Islet of Langerhans (tissue), 1 donor: ENCODE measurements around the gene SMIM5.

ENCODE experiments used
- FAIRE-seq: peaks from one replicate; lab custom pipeline; 2011; peaks lifted over from hg19 to GRCh38; lab: Jason Lieb, UNC

SMIM5 gene

GRCh38 chr17:75603123-75603522 is 30.1 kb upstream of the SMIM5 start:
- FAIRE-seq = no peak

DNA sequence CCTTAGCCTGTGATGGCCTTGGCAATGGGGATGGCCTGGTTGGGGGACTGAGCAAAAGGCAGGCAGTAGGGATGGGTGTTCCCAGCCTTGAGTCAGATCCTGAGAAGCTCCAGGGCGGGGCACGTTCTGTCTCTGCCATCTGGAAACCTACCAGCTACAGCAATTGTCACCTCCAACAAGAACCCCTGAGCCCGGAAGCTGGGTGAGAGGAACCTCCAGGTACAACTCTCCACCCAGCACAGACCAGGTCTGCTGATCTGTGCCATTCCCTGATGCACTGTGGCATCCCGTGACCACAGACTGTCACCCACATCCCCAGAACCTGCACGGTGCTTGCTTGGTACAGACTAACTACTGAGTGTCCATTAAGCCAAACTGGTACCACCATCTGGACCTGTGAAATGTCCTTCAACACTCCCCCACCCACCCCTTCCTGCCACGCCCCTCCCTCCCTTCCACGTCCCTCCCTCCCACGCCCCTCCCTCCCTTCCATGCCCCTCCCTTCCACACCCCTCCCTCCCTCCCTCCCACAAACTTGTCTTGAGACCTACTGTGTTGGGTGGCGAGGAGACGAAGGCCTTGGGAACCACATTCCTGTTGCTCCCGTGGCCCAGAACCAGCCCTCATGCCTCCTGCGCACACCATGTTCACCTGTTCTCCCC is 29.1 kb upstream of the SMIM5 start:
- FAIRE-seq = no peak

GRCh38 chr17:75605790-75606189 is 27.4 kb upstream of the SMIM5 start:
- no peak for FAIRE-seq

GRCh38 chr17:75607086-75607485 is 26.1 kb upstream of the SMIM5 start:
- no peak for FAIRE-seq

DNA sequence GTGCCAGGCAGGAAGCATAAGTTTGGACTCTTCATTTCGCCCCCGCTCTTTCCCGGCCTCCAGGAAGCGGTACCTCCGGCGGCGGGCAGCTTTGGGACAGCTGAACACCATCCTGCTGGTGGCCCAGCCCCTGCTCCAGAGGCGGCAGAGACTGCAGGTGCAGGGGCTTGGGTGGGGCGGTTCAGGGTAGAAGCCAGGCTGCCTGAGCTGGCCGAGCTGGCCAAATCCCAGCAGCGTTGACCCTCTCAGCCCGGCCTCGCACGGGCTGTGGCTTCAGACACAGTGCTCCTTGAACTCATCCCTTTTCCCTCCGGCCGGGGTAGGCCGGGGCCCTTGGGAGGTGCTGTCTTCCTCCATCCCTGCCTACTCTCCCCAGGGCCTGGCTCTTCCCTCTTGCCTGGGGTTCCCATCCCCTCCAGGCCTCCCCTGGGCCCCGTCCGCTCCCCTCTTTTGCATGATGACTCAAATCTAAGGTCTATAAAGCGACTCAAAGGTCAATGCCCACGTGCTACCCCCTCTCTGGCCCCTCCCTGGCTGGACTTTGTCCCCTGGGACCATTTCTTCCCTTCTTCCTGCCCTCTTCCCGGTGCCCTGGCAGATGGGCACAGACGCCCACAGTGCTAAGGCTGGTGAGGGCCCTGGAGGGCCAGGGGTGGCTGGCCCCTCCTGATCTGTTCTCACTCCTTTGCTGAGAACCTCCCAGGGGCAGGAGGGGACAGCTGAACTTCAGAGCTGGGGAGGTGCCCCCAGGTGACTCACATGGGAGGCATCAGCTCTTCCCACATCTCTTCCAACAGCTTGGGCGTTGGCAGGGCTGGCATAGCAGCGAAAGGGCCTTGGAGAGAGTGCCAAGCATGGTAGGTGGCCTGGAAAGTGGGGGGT is 22.9 kb upstream of the SMIM5 start:
- no peak for FAIRE-seq

GRCh38 chr17:75611851-75612429 is 21.3 kb upstream of the SMIM5 start:
- no peak for FAIRE-seq

DNA sequence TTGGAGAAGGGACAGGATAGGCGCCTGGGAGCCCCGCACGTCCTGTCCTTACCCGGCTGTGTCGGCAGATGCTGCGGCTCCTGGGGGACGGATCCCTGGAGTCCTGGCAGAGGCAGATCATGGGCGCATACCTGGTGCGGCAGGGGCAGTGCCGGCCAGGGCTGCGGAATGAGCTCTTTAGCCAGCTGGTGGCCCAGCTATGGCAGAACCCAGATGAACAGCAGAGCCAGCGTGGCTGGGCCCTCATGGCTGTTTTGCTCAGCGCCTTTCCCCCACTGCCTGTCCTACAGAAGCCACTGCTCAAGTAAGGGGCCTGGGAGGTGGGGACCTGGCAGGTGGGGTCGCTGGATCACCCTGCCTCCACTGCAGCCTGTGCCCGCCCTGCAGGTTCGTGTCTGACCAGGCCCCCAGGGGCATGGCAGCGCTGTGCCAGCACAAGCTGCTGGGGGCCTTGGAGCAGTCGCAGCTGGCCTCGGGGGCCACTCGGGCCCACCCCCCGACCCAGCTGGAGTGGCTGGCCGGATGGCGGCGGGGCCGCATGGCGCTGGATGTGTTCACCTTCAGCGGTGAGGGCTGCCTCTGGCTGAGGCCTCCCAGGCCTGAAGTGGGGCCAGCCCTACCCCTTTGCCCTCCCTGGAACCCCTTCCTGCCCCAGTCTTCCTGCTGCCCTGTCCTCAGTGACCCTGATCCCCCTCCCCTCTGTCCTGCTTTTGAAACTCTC is 20.2 kb upstream of the SMIM5 start:
- FAIRE-seq = no peak

DNA sequence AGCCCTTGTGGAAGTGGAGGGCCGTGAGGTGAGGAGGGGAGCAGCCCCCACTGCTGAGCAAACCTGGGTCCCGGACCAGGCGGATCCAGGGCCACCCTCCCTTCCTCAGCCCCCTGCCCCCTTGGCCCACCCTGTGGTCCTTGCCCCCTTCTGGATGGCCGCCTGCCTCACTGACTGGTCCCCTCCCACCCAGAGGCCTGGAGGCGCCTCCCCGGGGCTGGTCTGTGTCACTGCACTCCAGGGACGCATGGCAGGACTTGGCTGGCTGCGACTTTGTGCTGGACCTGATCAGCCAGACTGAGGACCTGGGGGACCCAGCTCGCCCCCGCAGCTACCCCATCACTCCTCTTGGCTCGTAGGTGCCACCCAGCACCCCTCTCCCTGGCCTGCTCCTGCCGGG is 19.2 kb upstream of the SMIM5 start:
- no peak for FAIRE-seq

- no peak for FAIRE-seq
Measured at GRCh38 chr17:75614556-75615270, 18.5 kb upstream of the SMIM5 start.

DNA sequence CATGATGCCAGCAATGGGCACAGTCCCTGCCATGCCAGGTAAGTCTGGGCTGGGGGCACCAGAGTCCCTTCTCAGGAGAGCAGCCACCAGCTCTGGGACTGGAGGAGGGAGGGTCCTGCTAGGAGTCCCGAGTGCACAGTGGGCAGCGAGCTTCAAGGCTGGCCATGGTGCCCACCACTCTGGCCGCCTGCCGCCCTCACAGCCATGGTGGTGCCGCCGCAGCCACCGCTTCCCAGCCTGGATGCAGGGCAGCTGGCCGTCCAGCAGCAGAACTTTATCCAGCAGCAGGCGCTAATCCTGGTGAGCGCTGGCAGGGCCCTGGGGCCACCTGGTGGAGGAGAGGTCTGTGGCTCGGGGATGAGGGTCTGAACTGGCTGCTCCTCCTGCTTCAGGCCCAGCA is 17.9 kb upstream of the SMIM5 start:
- no peak for FAIRE-seq

DNA sequence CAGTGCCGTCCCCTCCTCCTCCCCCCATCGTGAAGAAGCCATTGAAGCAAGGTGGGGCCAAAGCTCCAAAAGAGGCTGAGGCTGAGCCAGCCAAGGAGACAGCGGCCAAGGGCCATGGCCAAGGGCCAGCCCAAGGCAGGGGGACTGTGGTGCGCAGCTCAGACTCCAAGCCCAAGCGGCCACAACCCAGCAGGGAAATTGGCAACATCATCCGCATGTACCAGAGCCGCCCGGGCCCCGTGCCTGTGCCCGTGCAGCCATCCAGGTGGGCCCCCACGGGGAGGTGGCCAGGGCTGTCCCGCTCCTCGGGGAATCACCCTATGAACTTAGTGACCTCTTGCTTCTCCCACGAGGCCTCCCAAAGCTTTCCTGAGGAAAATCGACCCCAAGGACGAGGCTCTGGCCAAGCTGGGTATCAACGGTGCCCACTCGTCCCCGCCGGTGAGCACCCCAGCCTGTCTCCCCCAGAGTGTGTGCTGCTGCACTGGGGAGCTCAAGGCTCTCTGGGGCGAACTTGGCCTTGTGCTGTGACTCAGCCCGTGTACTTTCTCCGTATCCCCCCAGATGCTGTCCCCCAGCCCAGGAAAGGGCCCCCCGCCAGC is 16.6 kb upstream of the SMIM5 start:
- FAIRE-seq = no peak

DNA sequence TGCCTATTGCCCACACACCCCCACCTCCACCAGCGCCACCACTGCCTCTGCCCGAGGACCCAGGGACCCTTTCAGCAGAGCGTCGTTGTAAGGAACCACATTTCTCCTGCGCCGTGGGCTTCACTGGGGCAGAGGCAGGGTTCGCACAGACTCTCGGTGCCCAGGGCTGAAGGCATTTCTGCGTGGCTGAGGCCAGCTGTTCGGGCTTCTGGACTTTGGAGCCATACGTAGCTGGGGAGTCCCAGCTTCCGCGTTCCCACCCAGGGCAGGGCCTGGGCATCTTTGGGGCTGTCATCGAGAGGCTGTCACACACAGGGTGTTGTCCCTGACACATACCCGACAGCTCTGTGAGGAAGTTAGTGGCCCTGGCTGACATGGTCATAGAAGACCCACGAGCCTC is 16.0 kb upstream of the SMIM5 start:
- no peak for FAIRE-seq

DNA sequence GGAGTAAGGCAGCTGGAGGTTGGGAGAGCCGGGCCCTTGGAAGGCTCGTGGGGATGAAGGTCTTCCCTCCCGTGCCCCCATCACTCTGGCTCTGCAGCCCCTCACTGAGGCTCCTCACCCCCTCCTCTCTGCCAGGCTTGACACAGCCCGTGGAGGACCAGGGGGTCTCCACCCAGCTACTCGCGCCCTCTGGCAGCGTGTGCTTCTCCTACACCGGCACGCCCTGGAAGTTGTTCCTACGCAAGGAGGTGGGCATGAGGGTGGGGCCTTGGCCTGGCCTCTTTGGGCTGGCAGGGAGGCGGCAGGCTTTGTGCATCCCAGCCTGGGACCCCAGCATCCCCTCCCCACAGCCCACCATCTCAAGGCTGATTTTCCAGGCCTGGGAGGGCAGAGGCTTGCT is 15.6 kb upstream of the SMIM5 start:
- no peak for FAIRE-seq

- no peak for FAIRE-seq
Measured at GRCh38 chr17:75619506-75620431, 13.5 kb upstream of the SMIM5 start.

GRCh38 chr17:75621489-75621888 is 11.7 kb upstream of the SMIM5 start:
- FAIRE-seq = no peak

GRCh38 chr17:75622076-75622475 is 11.2 kb upstream of the SMIM5 start:
- no peak for FAIRE-seq

DNA sequence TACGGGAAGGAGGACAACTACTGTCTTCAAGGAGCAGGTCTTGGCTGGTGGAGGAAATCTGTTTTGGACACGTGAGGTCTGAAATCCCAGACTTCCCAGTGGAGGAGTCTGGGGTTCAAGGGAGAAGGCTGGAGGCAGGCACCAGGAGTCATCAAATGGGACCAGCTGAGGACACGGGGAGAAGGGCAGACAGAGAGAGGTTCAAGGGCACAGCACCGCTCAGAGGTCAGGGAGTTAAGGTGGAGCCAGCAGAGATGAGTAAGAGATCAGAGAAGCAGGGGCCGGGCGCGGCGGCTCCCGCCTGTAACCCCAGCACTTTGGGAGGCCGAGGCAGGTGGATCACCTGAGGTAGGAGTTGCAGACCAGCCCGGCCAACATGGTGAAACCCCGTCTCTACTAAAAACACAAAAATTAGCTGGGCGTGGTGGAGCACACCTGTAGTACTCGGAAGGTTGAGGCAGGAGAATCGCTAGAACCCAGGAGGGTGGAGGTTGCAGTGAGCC is 10.4 kb upstream of the SMIM5 start:
- no peak for FAIRE-seq

- FAIRE-seq = no peak
Measured at GRCh38 chr17:75623386-75623785, 9.8 kb upstream of the SMIM5 start.

- FAIRE-seq = no peak
Measured at GRCh38 chr17:75624021-75624420, 9.2 kb upstream of the SMIM5 start.

GRCh38 chr17:75624714-75625345 is 8.4 kb upstream of the SMIM5 start:
- FAIRE-seq = no peak
